Stimulated activated CD8-positive, alpha-beta memory T cell treated with anti-CD3 and anti-CD28 coated beads, Interleukin-2, amount 100 ng/mL, for 48 hours (primary cell): ENCODE measurements around the gene TNS2.
A peak's percentile ranks its signal among the peaks of the same experiment; 100 is the strongest.

Experiments
- DNase-seq, 2 donors: peaks; one replicate each; pipeline ENCODE4 v3.0.0-alpha.2; 2020; ENCODE audit warnings: low read depth in 2 of 2

The TNS2 gene

DNA sequence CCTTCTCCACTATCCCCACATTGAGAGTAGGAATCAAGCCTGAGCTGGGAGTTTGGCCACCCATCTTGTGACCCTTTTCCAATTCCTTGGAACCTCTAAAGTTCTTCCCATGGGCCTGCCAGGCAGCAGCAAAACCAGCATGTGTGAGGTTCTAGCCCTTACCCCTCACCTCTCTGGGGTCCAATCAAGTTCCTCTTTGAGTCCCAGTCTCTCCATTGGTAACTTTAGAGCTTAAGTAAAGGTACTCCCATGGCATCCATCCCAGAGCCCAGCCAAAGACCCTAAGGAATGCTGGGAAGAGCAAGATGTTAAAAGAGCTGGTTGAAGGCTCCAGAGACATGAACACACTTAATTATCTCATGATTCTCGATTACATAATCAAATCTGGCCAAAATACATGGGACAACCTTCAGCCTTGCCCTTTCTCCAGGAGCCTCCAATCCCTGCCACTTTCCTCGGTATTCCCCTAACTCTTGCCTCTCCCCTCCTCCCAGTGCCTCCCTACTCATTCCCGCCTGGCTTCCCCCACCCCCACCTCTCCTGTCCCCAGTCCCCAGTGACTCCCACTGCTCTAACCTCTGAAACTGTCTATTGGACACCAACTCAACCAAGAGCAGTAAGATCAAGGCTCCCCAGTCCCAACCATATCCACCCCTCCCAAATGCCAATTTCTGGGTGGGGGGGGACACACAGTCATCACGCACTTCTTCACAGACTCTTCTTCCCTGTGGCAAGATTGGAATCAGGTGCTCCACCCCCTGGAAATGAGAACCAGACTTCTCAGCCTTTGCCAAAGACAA, 4.8 kb upstream of the TNS2 start:
- no peak for DNase-seq

GRCh38 chr12:53045696-53046045, 4.2 kb upstream of the TNS2 start:
- DNase-seq, result no peak

DNA sequence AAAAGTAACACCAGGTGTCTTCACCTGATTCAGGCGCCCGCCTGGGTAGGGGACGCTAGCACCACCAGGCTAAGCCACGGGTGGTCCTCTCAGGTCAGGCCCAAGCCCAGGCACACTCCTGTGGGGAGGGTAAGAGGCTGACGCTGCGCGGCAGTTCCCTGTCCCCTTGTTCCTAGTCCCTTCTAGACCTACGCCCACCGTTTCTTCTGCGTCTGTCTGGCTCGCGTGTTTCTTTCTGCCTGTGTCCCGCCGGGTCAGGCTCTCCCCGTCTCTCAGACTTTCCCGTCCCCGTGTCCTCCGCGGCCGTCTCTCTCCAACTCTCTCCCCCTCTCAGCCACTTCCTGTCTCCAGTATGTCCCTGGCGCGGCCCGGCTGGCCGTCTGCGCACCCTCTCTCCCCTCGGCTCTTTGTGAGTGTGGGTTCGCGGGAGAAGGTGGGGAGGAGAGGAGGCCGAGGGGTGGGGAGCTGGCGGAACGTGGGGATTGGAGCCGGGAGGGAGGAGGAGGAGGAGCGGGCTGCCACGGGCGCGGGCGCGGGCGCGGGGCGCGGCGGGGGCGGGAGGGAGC, 3.1 kb upstream of the TNS2 start:
- DNase-seq, result peak in 1 of 2 donors; percentile 37

- DNase-seq, result peak; percentile 45 to 52
Measured at GRCh38 chr12:53047221-53048032, 2.4 kb upstream of the TNS2 start.

- no peak for DNase-seq
Measured at GRCh38 chr12:53048033-53048779, 1.7 kb upstream of the TNS2 start.

DNA sequence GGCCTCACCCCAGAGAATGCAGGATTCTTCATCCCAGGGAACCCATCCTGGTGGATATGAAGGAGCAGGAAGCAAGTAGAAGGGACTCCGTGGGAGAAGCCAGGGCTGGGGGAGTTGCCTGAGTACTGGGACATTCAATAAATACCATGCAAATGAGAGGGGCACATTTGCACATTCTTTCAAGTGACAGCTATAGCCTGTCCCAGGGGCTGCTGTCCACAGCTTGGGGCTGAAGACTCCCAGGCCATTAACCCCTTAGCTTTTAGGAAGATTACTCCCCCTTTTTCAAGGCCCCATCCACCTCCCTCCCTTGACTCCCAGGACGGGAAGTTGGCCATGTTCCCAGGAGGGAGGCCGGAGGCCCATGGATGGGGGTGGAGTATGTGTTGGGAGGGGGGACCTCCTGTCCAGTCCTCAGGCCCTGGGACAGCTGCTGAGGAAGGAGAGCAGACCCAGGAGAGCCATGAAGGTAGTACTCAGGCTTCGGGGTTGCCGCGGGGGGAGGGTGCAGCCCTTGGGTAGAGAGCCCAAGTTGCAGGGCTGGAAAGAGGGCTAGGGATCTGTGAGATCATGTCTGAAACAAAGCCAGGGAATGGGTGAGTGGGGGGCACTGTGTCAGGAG, 974 bp upstream of the TNS2 start:
- no peak for DNase-seq

GRCh38 chr12:53050426-53051057, 677 bp downstream of the TNS2 start:
- DNase-seq, result no peak

- no peak for DNase-seq
Measured at GRCh38 chr12:53051058-53051880, 1.4 kb downstream of the TNS2 start.

DNA sequence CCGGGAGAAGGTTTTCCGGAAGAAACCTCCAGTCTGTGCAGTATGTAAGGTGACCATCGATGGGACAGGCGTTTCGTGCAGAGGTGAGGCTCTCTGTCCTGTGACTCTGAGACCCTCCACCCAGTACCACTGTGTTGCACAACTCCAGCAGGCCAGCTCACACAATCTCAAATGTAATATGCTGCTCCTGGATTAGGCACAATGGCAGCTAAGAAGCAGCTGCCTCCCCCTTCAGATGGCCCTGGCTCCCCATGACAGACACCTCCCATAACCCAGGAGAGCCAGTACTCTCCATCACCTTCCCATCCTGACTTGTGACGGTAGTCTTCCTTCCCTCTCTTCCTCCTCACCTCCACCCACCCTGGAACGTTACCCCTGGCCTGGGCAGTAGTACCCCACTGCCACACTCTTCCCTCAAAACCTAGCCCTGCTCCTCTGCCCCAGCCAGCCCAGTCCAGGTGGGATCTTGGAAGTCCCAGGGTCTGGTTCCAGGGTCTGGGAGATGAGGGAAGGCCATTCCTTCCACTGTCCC, 2.1 kb downstream of the TNS2 start:
- no peak for DNase-seq

GRCh38 chr12:53052419-53053217, 2.8 kb downstream of the TNS2 start:
- no peak for DNase-seq

DNA sequence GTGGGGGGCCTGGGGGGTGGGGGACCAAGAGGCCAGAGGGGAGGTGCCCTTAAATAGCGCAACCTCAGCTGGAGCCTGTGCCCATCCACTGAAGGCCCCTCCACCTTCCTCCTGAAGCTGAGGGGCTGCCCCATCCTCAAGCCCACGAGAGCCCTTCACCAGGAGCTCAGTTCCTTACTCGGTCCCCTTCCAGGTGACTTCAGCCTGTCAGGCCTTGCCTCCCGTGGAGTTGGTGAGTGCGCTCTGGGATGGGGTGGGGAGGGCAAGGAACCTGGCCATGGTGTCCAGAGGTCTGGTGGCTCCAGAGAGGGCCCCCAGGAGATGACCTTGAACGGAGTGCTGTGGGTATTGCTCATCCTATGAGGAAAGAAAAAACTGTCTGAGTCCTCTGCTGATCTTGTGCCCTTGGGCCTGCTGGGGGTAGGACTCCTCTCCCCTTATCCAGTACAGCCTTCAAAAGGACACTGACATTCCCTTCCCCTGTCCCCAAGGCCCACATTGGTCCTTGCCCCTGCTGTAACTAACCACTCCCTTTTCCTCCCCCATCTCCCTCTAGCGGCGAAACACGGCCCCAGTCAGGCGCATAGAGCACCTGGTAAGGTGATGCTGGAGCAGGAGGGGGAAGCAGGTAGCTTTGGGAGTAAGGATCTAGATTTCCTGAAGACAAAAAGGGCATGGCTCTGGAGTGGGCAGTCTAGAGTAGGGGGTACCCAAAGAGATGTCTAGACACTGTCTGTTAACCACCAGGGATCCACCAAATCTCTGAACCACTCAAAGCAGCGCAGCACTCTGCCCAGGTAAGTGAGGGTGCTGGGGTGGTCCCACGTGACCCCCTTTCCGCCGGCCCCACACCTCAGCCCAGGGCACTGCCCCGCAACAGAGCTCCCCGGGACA, 3.6 kb downstream of the TNS2 start:
- peak in 1 of 2 donors; percentile 33 for DNase-seq

GRCh38 chr12:53054112-53054878, 4.4 kb downstream of the TNS2 start:
- DNase-seq, result peak; percentile 85 to 87

DNA sequence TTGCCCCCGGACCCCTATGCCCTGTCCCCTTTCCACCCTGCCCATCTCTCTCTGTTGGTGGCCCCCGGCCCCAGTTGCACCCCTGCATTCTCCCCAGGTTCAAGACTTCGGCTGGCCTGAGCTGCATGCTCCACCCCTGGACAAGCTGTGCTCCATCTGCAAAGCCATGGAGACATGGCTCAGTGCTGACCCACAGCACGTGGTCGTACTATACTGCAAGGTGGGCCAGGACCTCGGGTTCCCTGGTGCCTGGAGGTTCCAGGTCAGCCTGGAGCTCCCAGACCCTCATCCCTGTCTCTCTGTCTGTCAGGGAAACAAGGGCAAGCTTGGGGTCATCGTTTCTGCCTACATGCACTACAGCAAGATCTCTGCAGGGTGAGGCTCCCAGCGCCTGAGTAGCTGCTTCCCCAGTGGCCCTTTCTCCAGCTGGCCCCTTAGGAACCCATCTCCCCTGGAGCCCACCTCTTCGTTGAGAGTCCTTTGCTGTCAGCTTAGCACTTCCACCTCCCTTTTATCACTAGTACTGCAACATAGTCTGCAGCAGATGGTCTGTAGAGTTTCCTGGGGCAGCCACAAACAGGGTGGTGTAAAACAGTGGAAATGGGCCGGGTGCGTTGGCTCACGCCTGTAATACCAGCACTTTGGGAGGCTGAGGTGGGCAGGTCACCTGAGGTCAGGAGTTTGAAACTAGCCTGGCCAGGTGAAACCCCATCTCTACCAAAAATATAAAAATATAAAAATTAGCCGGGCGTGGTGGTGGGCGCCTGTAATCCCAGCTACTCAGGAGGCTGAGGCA, 5.8 kb downstream of the TNS2 start:
- DNase-seq, result no peak

DNA sequence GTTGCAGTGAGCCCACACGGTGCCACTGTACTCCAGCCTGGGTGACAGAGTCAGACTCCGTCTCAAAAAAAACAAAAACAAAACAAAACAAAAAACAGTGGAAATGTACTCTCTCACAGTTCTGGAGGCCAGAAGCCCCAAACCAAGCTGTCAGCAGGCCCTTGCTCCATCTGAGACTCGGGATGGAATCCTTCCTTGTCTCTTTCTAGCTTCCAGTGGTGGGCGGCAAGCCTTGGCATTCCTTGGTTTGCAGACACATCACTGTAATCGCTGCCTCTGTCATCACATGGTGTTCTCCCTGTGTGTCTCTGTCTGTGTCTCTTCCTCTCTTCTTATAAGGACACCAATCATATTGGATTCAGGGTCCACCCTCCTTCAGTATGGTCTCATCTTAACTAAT, 6.4 kb downstream of the TNS2 start:
- no peak for DNase-seq

- no peak for DNase-seq
Measured at GRCh38 chr12:53056901-53057300, 7.0 kb downstream of the TNS2 start.

- DNase-seq, result no peak
Measured at GRCh38 chr12:53057816-53058500, 8.1 kb downstream of the TNS2 start.
